Smooth muscle cell of the coronary artery (primary cell): ENCODE data around the gene PRAMEF26. TPM values are rescaled to one million over a fixed set of nuclear protein-coding genes. Genes with fewer than 3 reads are reported as not detected.

ENCODE experiments used
- total RNA-seq: library from RNA; depleted of rRNA; stranded (reverse); fragments of >200 nt; gene quantifications from 2 replicates; pipeline ENCODE4 v1.2.3, GENCODE V29; 2014; ENCODE audit warnings: low replicate concordance

The PRAMEF26 gene
- not detected in 2 replicates for total RNA-seq

DNA sequence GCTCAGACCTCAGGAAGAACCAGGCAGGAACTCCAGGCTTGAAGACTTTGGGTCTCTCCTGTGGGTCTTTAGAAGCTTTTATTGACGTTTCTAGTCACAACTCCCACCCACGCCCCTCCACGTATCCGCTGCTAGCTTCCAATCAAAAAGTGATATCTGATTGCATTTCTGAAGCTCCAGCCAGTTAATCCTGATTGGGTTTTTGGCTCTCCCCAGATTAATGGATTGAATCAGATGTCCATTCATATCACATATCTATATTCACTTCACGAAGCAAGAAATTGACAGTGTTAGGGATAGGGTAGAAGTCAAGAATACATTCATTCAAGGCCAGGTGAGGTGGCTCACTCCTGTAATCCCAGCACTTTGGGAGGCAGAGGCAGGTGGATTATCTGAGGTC lies at the start of gene PRAMEF26:
PRAMEF26 (minus strand) TSS at position 101 of the 400 bp plus-strand sequence. CDS start 2,914 bp downstream, outside the sequence.

GRCh38 chr1:13201309-13201708 lies 45.5 kb upstream of the PRAMEF26 start, which contains the start of gene PRAMEF13:
Gene PRAMEF13 (minus strand): TSS chr1:13201409. CDS start chr1:13199589, 1,820 bp downstream.

DNA sequence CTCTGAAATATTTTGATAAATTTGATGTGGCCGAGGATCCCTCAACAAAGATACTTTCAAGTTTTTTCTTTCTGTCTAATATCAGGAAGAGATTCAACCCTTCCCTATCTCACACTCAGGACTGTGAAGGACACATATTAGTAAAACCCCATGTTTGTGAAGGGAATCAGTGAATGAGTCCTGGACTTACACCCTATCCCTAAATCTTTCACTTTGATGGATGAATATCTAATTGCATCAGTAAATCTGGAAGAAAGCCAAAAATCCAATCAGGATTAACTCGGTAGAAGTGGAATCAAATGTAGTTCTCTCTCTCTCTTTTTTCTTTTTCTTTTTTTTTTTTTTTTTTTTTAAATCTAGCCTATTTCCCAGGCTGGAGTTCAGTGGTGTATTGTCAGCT lies 15.7 kb upstream of the PRAMEF26 start, which contains the start of gene PRAMEF9:
PRAMEF9 (plus strand) TSS at position 301 of the 400 bp plus-strand sequence. CDS start 3,433 bp downstream, outside the sequence.

GRCh38 chr1:13165531-13165930 lies 9.7 kb upstream of the PRAMEF26 start, which contains the start of gene HNRNPCL4:
Gene HNRNPCL4 (minus strand): TSS chr1:13165631. CDS start chr1:13165467, 164 bp downstream.

GRCh38 chr1:13116754-13117153 lies 39.1 kb downstream of the PRAMEF26 start, which contains the start of gene HNRNPCL2:
Gene HNRNPCL2 (minus strand): TSS chr1:13116854. CDS start chr1:13116400, 454 bp downstream.

Other genes starting within 250 kb of the PRAMEF26 start
- not detected in 2 replicates for gene PRAMEF7, start 239.4 kb downstream of the PRAMEF26 start, total RNA-seq
- gene PRAMEF6, start 208.4 kb downstream of the PRAMEF26 start, total RNA-seq = not detected in 2 replicates
- not detected in 2 replicates for gene PRAMEF27, start 99.4 kb downstream of the PRAMEF26 start, total RNA-seq
- gene HNRNPCL3, start 95.2 kb downstream of the PRAMEF26 start, total RNA-seq = not detected in 2 replicates
- not detected in 2 replicates for gene PRAMEF25, start 85.2 kb downstream of the PRAMEF26 start, total RNA-seq
- not detected in 2 replicates for gene HNRNPCL2, start 39.2 kb downstream of the PRAMEF26 start, total RNA-seq
- not detected in 2 replicates for gene HNRNPCL4, start 9.6 kb upstream of the PRAMEF26 start, total RNA-seq
- gene PRAMEF9, start 15.8 kb upstream of the PRAMEF26 start, total RNA-seq = not detected in 2 replicates
- gene PRAMEF13, start 45.4 kb upstream of the PRAMEF26 start, total RNA-seq = not detected in 2 replicates
- not detected in 2 replicates for gene PRAMEF18, start 70.1 kb upstream of the PRAMEF26 start, total RNA-seq
- not detected in 2 replicates for gene PRAMEF5, start 98.2 kb upstream of the PRAMEF26 start, total RNA-seq
- not detected in 2 replicates for gene PRAMEF8, start 129.1 kb upstream of the PRAMEF26 start, total RNA-seq
- gene PRAMEF33, start 147.5 kb upstream of the PRAMEF26 start, total RNA-seq = not detected in 2 replicates
- not detected in 2 replicates for gene PRAMEF15, start 159.6 kb upstream of the PRAMEF26 start, total RNA-seq
- not detected in 2 replicates for gene PRAMEF14, start 191.1 kb upstream of the PRAMEF26 start, total RNA-seq
- not detected in 2 replicates for gene PRAMEF19, start 215.9 kb upstream of the PRAMEF26 start, total RNA-seq
- gene PRAMEF17, start 233.6 kb upstream of the PRAMEF26 start, total RNA-seq = not detected in 2 replicates